HL-60 (cell line): Measurements from ENCODE around the gene DDX50.

Experiments
- DNase-seq, 2 experiments: peaks; one replicate each; pipeline ENCODE4 v3.0.0-alpha.2; 2010 to 2020; ENCODE audit warnings: low read depth in 1 of 2, low spot score in 1 of 2
- H3K27ac ChIP-seq: fragments of 250-450 bp; sonication (Bioruptor Pico); replicated peaks from 2 replicates; pipeline ENCODE4 v1.5.1; 2020; ENCODE audit warnings: mild to moderate bottlenecking, moderate library complexity
- H3K27me3 ChIP-seq: fragments of 250-450 bp; sonication (Bioruptor Pico); 2 replicates; pipeline ENCODE4 v1.5.1; 2021; ENCODE audit warnings: mild to moderate bottlenecking, moderate library complexity; ENCODE audit not compliant: insufficient read depth, poor library complexity, severe bottlenecking
- H3K4me3 ChIP-seq: replicated peaks from 2 replicates; pipeline ENCODE4 v1.5.1; 2011; ENCODE audit warnings: mild to moderate bottlenecking, control low read depth, low read length; ENCODE audit not compliant: insufficient read depth
- GABPA ChIP-seq: IDR thresholded peaks from 2 replicates; pipeline ENCODE4 v1.6.1; 2012; ENCODE audit warnings: low read depth
- POLR2AphosphoS5 ChIP-seq: IDR thresholded peaks from 2 replicates; pipeline ENCODE4 v1.6.1; 2012; ENCODE audit warnings: low read depth
- SPI1 ChIP-seq: IDR thresholded peaks from 2 replicates; pipeline ENCODE4 v1.6.1; 2012; ENCODE audit warnings: low read depth, mild to moderate bottlenecking, borderline replicate concordance
- TF ChIP-seq, protein P1 (sequence below): IDR thresholded peaks from one replicate; pipeline ENCODE4 v1.5.1; 2011; ENCODE audit warnings: low read length, control low read depth, inconsistent platforms; ENCODE audit not compliant: insufficient read depth
- TF ChIP-seq, protein P2 (sequence below): IDR thresholded peaks from 2 replicates; pipeline ENCODE4 v1.6.1; 2012; ENCODE audit warnings: low read depth; ENCODE audit not compliant: insufficient replicate concordance

The DDX50 gene

DNA sequence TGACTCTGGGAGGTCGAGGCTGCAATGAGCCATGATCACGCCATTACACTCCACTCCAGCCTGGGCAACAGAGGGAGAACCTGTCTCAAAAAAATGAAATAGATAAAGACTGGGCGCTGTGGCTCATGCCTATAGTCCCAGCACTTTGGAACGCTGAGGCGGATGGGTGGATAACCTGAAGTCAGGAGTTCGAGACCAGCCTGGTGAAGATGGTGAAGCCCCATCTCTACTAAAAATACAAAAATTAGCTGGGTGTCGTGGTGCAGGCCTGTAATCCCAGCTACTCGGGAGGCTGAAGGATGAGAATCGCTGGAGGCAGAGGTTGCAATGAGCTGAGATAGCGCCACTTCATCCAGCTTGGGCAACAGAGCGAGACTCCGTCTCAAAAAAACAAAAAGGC is 53.8 kb downstream of the DDX50 start:
- no peak for DNase-seq
- Histone ChIP-seq H3K4me3 (peak overlapping the region; percentile 96), H3K27me3 (no peaks in the 10 kb centered on the region), H3K27ac (peak overlapping the region; percentile 93)
- TF ChIP-seq, protein P1, sequence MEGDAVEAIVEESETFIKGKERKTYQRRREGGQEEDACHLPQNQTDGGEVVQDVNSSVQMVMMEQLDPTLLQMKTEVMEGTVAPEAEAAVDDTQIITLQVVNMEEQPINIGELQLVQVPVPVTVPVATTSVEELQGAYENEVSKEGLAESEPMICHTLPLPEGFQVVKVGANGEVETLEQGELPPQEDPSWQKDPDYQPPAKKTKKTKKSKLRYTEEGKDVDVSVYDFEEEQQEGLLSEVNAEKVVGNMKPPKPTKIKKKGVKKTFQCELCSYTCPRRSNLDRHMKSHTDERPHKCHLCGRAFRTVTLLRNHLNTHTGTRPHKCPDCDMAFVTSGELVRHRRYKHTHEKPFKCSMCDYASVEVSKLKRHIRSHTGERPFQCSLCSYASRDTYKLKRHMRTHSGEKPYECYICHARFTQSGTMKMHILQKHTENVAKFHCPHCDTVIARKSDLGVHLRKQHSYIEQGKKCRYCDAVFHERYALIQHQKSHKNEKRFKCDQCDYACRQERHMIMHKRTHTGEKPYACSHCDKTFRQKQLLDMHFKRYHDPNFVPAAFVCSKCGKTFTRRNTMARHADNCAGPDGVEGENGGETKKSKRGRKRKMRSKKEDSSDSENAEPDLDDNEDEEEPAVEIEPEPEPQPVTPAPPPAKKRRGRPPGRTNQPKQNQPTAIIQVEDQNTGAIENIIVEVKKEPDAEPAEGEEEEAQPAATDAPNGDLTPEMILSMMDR = no peak
- no peak for TF ChIP-seq SPI1
- no peak for TF ChIP-seq GABPA
- TF ChIP-seq POLR2AphosphoS5 = no peak
- TF ChIP-seq, protein P2, sequence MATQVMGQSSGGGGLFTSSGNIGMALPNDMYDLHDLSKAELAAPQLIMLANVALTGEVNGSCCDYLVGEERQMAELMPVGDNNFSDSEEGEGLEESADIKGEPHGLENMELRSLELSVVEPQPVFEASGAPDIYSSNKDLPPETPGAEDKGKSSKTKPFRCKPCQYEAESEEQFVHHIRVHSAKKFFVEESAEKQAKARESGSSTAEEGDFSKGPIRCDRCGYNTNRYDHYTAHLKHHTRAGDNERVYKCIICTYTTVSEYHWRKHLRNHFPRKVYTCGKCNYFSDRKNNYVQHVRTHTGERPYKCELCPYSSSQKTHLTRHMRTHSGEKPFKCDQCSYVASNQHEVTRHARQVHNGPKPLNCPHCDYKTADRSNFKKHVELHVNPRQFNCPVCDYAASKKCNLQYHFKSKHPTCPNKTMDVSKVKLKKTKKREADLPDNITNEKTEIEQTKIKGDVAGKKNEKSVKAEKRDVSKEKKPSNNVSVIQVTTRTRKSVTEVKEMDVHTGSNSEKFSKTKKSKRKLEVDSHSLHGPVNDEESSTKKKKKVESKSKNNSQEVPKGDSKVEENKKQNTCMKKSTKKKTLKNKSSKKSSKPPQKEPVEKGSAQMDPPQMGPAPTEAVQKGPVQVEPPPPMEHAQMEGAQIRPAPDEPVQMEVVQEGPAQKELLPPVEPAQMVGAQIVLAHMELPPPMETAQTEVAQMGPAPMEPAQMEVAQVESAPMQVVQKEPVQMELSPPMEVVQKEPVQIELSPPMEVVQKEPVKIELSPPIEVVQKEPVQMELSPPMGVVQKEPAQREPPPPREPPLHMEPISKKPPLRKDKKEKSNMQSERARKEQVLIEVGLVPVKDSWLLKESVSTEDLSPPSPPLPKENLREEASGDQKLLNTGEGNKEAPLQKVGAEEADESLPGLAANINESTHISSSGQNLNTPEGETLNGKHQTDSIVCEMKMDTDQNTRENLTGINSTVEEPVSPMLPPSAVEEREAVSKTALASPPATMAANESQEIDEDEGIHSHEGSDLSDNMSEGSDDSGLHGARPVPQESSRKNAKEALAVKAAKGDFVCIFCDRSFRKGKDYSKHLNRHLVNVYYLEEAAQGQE = no peak

DNA sequence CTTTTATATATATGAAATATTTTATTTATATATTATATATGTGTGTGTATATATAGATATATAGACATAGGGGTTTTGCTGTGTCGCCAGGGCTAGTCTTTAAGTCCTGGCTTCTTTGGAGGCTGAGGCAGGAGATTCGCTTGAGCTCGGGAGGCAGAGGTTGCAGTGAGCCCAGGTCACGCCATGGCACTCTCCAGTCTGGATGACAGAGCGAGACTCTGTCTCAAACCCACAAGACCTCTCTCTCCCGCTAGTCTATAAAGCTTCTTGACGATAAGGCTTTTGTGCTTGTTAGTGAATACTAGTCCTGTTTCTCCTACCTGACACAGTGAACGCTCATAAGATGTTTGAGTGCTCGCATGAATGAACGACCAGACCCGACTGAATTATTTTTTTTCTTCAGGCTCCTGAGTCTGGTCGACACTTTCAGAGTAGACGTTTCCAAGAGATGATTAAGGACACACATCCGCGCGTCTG is 54.3 kb downstream of the DDX50 start:
- TF ChIP-seq, protein P1 = no peak
- TF ChIP-seq GABPA = no peak
- H3K4me3 ChIP-seq = peak overlapping the region; percentile 96
- peak in 1 of 2 experiments; percentile 51 for DNase-seq
- no peaks in the 10 kb centered on the region for H3K27me3 ChIP-seq
- H3K27ac ChIP-seq = peak overlapping the region; percentile 93

DNA sequence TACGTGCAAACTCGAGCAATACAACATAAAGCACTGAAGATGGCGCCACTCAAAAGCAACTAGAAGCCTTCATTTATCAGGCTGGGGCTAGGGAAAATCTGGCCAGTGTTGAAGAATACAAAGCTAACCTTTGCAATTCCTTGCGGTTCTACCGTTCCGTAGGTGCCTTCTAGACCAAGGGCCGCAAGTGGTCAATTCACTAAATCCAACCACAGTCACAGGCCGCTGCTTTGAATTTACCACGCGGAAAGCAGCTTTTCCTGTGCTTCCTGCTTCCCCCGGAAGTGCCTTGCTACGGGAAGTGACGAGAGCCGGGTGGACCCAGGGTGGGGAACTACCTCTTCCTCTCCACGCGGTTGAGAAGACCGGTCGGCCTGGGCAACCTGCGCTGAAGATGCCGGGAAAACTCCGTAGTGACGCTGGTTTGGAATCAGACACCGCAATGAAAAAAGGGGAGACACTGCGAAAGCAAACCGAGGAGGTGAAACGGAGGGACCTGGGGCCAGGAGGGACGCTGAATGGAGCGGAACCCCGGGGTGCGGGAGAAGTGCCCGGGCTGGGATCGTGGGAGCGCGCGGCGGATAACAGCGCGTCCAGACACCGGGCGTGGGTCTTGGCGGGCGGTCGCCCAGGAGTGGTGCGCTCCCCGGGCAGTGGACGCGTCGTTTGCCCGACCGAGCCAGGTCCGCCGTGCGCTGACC is 54.9 kb downstream of the DDX50 start, which contains the start of gene DDX21:
DDX21 (plus strand) TSS at position 339 of the 701 bp plus-strand sequence; CDS start at position 395, 56 bp downstream.
- DNase-seq = peak; percentile 96

More for the DNA sequence above, 54.9 kb downstream of the DDX50 start, which contains the start of gene DDX21:
- no peaks in the 10 kb centered on the region for H3K27me3 ChIP-seq
- peak within 1 kb of the TSS; percentile 93 for H3K27ac ChIP-seq
- peak within 1 kb of the TSS; percentile 96 for H3K4me3 ChIP-seq
- TF ChIP-seq, protein P1 = peak; percentile 33
- TF ChIP-seq, protein P2 = peak; percentile 48
- TF ChIP-seq POLR2AphosphoS5 (peak; percentile 66), GABPA (peak; percentile 93), SPI1 (peak; percentile 87; the same call in 1 of the 2 replicates)
